Gastrocnemius medialis (tissue), 4 donors: Measurements from ENCODE around the gene LDHAL6B.

Experiments
- POLR2A ChIP-seq, 2 donors: fragments of 450-650 bp; IDR thresholded peaks; one replicate each; pipeline ENCODE4 v1.6.1; 2017; ENCODE audit warnings: antibody characterized with exemption in 2 of 2, mild to moderate bottlenecking in 2 of 2, moderate library complexity in 2 of 2
- TF ChIP-seq, protein P1 (sequence below), 5 experiments: fragments of 450-650 bp in 3 of 5; fragments of 200-600 bp in 2 of 5; sonication (generic) in 2 of 5; IDR thresholded peaks in 4 of 5; conservative IDR thresholded peaks in 1 of 5; 1 replicate in 4 of 5; 2 replicates in 1 of 5; pipeline ENCODE4 v1.5.1; 2016 to 2019; ENCODE audit warnings: antibody characterized with exemption in 5 of 5, mild to moderate bottlenecking in 3 of 5, moderate library complexity in 3 of 5

GRCh38 chr15:59166166-59166565, 40.5 kb upstream of the LDHAL6B start:
- TF ChIP-seq, protein P1, sequence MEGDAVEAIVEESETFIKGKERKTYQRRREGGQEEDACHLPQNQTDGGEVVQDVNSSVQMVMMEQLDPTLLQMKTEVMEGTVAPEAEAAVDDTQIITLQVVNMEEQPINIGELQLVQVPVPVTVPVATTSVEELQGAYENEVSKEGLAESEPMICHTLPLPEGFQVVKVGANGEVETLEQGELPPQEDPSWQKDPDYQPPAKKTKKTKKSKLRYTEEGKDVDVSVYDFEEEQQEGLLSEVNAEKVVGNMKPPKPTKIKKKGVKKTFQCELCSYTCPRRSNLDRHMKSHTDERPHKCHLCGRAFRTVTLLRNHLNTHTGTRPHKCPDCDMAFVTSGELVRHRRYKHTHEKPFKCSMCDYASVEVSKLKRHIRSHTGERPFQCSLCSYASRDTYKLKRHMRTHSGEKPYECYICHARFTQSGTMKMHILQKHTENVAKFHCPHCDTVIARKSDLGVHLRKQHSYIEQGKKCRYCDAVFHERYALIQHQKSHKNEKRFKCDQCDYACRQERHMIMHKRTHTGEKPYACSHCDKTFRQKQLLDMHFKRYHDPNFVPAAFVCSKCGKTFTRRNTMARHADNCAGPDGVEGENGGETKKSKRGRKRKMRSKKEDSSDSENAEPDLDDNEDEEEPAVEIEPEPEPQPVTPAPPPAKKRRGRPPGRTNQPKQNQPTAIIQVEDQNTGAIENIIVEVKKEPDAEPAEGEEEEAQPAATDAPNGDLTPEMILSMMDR (IDR thresholded peaks at IDR 0.05 in 4 of 5, conservative IDR thresholded peaks at IDR 0.05 in 1 of 5) = no peak
- no peak for TF ChIP-seq POLR2A (IDR thresholded peaks at IDR 0.05)
